Stimulated activated CD8-positive, alpha-beta memory T cell treated with anti-CD3 and anti-CD28 coated beads, Interleukin-12 subunit alpha, Interleukin-12 subunit beta, amount 100 ng/mL, for 4 hours (primary cell): ENCODE data around the gene LTA.
A peak's percentile ranks its signal among the peaks of the same experiment; 100 is the strongest.
"Not testable (repeated sequence)": the region's sequence is repeated elsewhere in the genome, so short reads cannot be mapped to it uniquely, and the experiment has no call there.

ENCODE experiments used
- DNase-seq: peaks from one replicate; pipeline ENCODE4 v3.0.0-alpha.2; 2020; ENCODE audit warnings: low read depth

The LTA gene

DNA sequence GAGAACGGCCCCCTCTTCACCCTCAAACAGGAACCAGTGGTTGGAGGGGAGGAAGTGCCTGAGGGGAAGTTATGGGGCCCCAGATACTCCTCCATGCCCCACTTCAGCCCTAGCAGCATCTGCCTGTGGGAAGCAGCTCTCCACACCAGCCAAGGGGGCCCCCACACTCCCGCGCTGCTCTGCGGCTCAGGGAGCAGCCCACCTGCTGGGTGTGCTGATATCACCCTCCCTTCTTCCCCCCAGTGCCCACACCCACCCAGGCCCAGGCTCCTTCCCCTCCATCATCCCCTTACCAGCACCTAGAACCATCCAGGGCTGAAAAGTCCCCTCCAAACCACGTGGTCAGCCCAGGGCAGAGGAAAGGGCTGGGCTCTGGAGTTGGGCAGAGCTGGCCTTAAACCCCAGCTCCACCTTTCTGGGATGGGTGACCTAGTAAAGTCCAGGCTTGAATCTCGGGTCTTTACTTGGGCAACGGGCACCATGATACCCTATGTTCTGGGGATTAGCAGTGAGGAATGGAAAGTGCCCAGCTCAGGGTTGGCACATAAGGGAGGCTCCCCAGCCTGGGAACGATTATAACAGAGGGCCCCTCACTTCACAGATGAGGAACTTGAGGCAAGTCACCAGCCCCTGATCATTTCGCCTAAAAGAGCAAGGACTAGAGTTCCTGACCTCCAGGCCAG lies 14.7 kb downstream of the LTA start:
- DNase-seq = no peak

GRCh38 chr6:31587791-31588777 lies 16.0 kb downstream of the LTA start:
- DNase-seq = no peak

DNA sequence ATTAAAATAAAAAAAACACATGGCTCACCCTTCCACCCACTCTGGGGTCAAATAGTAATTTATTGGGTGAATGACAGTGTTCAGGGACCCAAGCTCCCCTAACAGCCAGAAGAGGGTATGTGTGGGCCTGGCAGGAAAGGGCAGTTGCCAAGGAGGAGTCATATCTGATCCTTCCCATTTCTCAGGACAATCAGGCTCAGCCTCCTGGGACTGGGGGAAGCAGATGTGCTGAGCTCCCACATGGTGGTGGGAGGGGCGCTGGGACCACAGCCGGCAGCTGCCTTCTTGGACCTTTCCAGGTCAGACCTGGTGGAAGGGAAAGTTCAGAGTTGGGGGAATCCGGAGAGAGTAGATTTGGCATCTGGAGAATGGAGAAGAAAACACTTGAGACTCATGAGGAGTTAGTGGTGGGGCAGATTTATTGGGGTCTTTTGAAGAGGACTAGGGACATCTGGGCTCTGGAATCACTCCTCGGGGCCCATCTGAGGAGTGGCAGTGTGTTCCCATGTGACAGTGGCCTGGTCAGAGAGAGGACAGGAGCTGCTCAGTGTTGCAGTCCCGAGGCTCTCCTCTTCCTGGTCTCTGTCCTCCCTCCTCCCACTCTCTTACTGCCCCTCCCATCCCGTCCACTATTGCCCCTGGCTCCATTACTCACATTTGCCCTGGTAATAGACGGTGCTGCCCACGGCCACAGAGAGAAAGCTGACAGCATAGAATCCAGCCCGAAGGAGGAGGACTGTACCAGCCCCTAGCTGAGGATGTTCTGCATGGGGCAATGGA lies 17.0 kb downstream of the LTA start:
- no peak for DNase-seq

DNA sequence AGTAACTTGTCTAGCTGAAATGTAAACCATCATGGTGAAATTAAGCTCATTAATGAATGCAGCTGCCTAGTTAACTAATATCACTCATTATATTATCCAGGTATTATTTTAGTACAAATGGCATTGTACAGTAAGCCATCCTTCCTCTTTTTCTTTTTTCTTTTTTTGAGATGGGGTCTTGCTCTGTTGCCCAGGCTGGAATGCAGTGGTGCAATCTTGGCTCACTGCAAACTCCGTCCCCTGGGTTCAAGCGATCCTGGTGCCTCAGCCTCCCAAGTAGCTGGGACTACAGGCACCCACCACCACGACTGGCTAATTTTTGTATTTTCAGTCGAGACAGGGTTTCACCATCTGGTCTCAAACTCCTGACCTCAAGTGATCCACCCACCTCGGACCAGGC lies 18.6 kb downstream of the LTA start:
- DNase-seq = not testable (repeated sequence)

GRCh38 chr6:31592396-31592771 lies 20.3 kb downstream of the LTA start:
- DNase-seq = no peak

DNA sequence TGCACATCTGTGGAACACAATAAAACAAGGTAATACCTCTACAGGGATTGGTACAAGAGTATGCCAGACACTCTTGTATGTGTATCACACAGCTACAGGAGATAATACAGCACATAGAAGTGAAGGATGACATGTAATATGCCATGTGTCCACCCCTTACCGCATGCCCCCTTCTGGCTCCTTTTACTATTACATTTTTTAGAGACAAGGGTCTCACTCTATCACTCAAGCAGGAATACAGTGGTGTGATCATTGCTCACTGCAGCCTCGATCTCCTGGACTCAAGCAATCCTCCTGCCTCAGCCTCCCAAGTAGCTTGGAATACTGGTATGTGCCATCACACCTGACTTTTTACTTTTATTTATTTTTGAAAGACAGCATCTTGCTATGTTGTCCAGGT lies 24.9 kb downstream of the LTA start:
- DNase-seq = no peak

GRCh38 chr6:31607317-31607716 lies 35.2 kb downstream of the LTA start:
- DNase-seq = no peak

- DNase-seq = no peak
These were observed 37.7 kb downstream of the LTA start for GRCh38 chr6:31609519-31610406.

DNA sequence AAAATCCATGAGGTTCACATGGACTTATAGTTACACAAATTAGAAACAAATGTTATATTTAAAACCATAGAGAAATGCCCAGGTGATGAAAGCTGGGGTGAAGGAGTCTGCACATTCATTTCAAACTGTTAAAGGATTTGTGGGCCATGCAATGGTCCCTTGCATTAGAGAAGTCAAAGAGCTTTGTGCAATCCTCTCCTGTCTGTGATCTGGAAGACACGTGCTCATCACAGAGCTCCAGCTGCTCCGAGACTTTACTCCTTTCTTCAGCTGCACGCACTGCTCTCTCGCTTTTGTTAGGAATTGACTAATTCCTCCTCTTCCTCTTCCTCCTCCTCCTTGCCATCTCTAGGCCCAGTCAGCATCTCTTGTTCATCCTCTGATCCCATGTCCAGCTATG lies 38.9 kb downstream of the LTA start:
- DNase-seq = no peak

- DNase-seq = no peak
These were observed 42.1 kb downstream of the LTA start for GRCh38 chr6:31614075-31614619.

- DNase-seq = no peak
These were observed 42.8 kb downstream of the LTA start, which contains the start of gene AIF1 for GRCh38 chr6:31614684-31615578. Gene AIF1, plus strand, starts transcription at chr6:31615234. Its CDS starts 96 bp downstream, at chr6:31615330.

DNA sequence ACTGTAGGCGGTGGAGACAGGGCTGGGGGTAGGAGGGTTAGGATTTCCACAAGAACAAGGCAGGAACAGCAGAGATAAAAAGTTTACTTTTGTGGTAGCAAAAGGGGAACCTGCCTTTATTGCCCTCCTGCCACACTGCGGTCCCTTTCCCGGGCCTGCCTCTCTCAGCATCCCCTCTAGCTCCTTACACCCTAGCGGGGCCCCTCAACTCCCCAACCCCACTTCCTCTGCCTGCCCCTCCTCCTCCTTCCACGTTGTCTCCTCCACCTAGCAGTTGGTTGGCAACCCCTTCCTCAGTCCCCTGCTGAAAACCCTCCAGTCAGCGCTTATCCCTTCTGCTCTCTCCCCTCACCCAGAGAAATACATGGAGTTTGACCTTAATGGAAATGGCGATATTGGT lies 43.7 kb downstream of the LTA start:
- DNase-seq = no peak

- no peak for DNase-seq
These were observed 44.9 kb downstream of the LTA start for GRCh38 chr6:31617010-31617409.

DNA sequence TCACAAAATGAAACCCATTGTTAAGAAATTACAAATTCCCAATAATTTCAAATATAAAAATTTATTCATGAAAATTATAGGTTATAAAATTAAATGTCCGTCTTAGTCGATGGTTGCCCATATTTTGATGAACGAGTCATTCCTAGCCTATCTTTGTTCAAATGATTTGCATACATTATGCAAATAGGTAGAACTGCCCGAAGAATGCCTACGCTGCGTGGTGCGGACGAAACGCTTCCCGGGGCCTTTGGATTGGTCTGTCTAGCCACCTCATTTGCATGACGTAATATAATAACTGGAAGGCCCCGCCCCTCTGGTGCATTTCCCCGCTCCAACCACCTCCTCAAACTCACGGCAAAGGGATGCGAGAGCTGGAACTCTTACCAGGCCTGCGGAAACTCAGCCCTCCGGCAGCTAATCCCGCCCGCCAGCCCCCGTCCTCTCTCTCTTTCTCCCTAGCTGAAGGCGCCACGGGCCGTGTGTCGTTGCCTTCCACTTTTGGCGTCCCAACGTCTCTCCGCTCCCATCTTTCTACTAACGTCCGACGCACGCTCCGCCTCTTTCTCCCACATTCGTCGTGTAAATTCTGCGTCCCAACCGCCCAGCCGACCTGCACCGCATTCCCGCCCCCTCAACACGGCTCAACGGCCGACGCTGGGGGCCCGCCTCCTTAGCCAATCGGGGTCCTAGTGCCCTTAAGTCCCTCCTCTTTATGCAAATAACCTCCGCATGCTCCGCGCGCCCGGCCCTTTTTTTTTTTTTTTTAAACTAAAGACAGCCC lies 47.9 kb downstream of the LTA start:
- peak; percentile 90 for DNase-seq

DNA sequence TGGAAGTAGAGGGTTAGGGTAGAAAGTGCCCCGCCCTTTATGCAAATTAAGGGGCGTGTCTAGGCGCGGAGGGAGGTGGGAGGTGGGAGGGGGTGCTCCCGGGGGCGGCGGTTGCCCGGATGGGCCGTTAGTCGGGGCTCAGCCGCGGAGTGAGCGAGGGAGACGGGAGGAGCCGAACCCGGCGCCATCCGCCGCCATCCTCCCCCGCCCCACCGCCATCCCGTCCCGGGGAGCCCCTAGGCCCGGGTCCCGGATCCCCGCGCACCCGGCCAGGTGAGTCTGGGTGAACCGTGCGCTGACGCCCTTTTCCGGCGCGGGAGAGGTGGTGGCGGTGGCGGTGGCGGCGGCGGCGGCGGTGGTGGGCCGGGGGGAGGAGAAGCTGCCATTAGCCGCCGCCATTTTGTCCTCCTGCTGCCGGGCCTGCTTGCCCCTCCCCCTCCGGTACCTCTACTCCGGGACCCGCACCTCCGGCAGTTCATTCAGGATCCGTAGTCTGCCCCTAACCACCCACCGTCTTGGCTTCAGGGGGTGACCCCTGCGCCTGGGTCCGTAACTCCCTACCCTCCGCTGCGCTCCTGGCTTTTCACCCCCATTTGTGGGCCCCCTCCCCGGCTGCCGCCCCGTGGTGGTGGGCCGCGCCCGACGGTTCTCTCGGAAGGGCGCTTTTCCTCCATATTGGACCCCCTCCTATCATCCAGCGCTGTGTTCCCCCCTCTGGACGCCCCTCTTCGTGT lies 48.7 kb downstream of the LTA start, which contains the start of gene PRRC2A:
Gene PRRC2A, plus strand, starts transcription at position 130 of the 734 bp plus-strand sequence. CDS start 2,075 bp downstream, outside the sequence.
- no peak for DNase-seq

- DNase-seq = no peak
These were observed 49.3 kb downstream of the LTA start for GRCh38 chr6:31621320-31621939.

GRCh38 chr6:31621991-31622390 lies 49.9 kb downstream of the LTA start:
- no peak for DNase-seq

- DNase-seq = no peak
These were observed 50.6 kb downstream of the LTA start for GRCh38 chr6:31622684-31623091.
